ENCODE data around the gene IL20RA. TPM values are rescaled to one million over a fixed set of nuclear protein-coding genes. Genes with fewer than 3 reads are reported as not detected.

Gene IL20RA
- total and polyA plus RNA-seq, 9 donors, result 16.0 to 38.7 (median 23.5) TPM

- H3K4me3 ChIP-seq (ENCODE audit: low read length), result no peak overlapping the region
- H3K27ac ChIP-seq (ENCODE audit: low read length), result no peak overlapping the region
- no peaks in the 10 kb centered on the region for H3K36me3 ChIP-seq (ENCODE audit: control insufficient read depth, insufficient read depth, low read length)
- no CpG with 5 or more reads among the region's 2 CpGs for WGBS (ENCODE audit: insufficient coverage)
- no peak for DNase-seq
- H3K27me3 ChIP-seq (ENCODE audit: control insufficient read depth, insufficient read depth, low read length), result peaks cover 13% of the 10 kb centered on the region
- H3K9me3 ChIP-seq (replicated peaks; ENCODE audit: control insufficient read depth, low read depth, low read length), result no peaks in the 10 kb centered on the region
- H3K4me1 ChIP-seq (ENCODE audit: control insufficient read depth, insufficient read depth, low read length), result peaks cover 8% of the 10 kb centered on the region
These were observed 4.3 kb upstream of the IL20RA start for GRCh38 chr6:137049095-137049494.

- 47% methylated on average over 3 of the region's 5 CpGs for WGBS (ENCODE audit: insufficient coverage)
These were observed 2.2 kb upstream of the IL20RA start for GRCh38 chr6:137046871-137047412.

GRCh38 chr6:137045222-137045789, 541 bp upstream of the IL20RA start:
- Histone ChIP-seq H3K27ac (ENCODE audit: low read length) (no peak overlapping the region), H3K4me3 (ENCODE audit: low read length) (no peak overlapping the region), H3K4me1 (ENCODE audit: control insufficient read depth, insufficient read depth, low read length) (peaks cover 2% of the 10 kb centered on the region), H3K36me3 (ENCODE audit: control insufficient read depth, insufficient read depth, low read length) (no peaks in the 10 kb centered on the region), H3K27me3 (ENCODE audit: control insufficient read depth, insufficient read depth, low read length) (peaks cover 27% of the 10 kb centered on the region), H3K9me3 (replicated peaks; ENCODE audit: control insufficient read depth, low read depth, low read length) (no peaks in the 10 kb centered on the region)
- 92% methylated on average over 2 of the region's 7 CpGs for WGBS (ENCODE audit: insufficient coverage)
- no peak for DNase-seq

More at GRCh38 chr6:137046871-137047412, 2.2 kb upstream of the IL20RA start:
- no peaks in the 10 kb centered on the region for H3K36me3 ChIP-seq (ENCODE audit: control insufficient read depth, insufficient read depth, low read length)
- H3K4me1 ChIP-seq (ENCODE audit: control insufficient read depth, insufficient read depth, low read length), result peaks cover 6% of the 10 kb centered on the region
- H3K9me3 ChIP-seq (replicated peaks; ENCODE audit: control insufficient read depth, low read depth, low read length), result no peaks in the 10 kb centered on the region
- no peak overlapping the region for H3K4me3 ChIP-seq (ENCODE audit: low read length)
- peaks cover 26% of the 10 kb centered on the region for H3K27me3 ChIP-seq (ENCODE audit: control insufficient read depth, insufficient read depth, low read length)
- H3K27ac ChIP-seq (ENCODE audit: low read length), result no peak overlapping the region
- DNase-seq, result no peak

- H3K4me3 ChIP-seq (ENCODE audit: low read length), result peak overlapping the region; percentile 61
- H3K4me1 ChIP-seq (ENCODE audit: control insufficient read depth, insufficient read depth, low read length), result peaks cover 2% of the 10 kb centered on the region
- no peaks in the 10 kb centered on the region for H3K36me3 ChIP-seq (ENCODE audit: control insufficient read depth, insufficient read depth, low read length)
- peaks cover 30% of the 10 kb centered on the region for H3K27me3 ChIP-seq (ENCODE audit: control insufficient read depth, insufficient read depth, low read length)
- DNase-seq, result peak; percentile 77
- no peak overlapping the region for H3K27ac ChIP-seq (ENCODE audit: low read length)
- WGBS (ENCODE audit: insufficient coverage), result 1% methylated on average over 34 of the region's 42 CpGs
- no peaks in the 10 kb centered on the region for H3K9me3 ChIP-seq (replicated peaks; ENCODE audit: control insufficient read depth, low read depth, low read length)
These were observed 927 bp downstream of the IL20RA start for GRCh38 chr6:137043710-137044365.

- Histone ChIP-seq H3K36me3 (ENCODE audit: control insufficient read depth, insufficient read depth, low read length) (no peaks in the 10 kb centered on the region), H3K27ac (ENCODE audit: low read length) (no peak overlapping the region), H3K4me1 (ENCODE audit: control insufficient read depth, insufficient read depth, low read length) (peaks cover 2% of the 10 kb centered on the region), H3K9me3 (replicated peaks; ENCODE audit: control insufficient read depth, low read depth, low read length) (no peaks in the 10 kb centered on the region), H3K27me3 (ENCODE audit: control insufficient read depth, insufficient read depth, low read length) (peaks cover 27% of the 10 kb centered on the region), H3K4me3 (ENCODE audit: low read length) (no peak overlapping the region)
- DNase-seq, result no peak
These were observed 4.4 kb downstream of the IL20RA start for GRCh38 chr6:137040393-137040792.

GRCh38 chr6:137039010-137039409, 5.8 kb downstream of the IL20RA start:
- H3K4me1 ChIP-seq (ENCODE audit: control insufficient read depth, insufficient read depth, low read length), result peaks cover 2% of the 10 kb centered on the region
- H3K27ac ChIP-seq (ENCODE audit: low read length), result no peak overlapping the region
- no peak overlapping the region for H3K4me3 ChIP-seq (ENCODE audit: low read length)
- peaks cover 21% of the 10 kb centered on the region for H3K27me3 ChIP-seq (ENCODE audit: control insufficient read depth, insufficient read depth, low read length)
- no peak for DNase-seq
- WGBS (ENCODE audit: insufficient coverage), result no CpG with 5 or more reads among the region's 4 CpGs
- H3K36me3 ChIP-seq (ENCODE audit: control insufficient read depth, insufficient read depth, low read length), result no peaks in the 10 kb centered on the region
- no peaks in the 10 kb centered on the region for H3K9me3 ChIP-seq (replicated peaks; ENCODE audit: control insufficient read depth, low read depth, low read length)

GRCh38 chr6:137036566-137037300, 8.0 kb downstream of the IL20RA start:
- peaks cover 2% of the 10 kb centered on the region for H3K4me1 ChIP-seq (ENCODE audit: control insufficient read depth, insufficient read depth, low read length)
- peaks cover 12% of the 10 kb centered on the region for H3K27me3 ChIP-seq (ENCODE audit: control insufficient read depth, insufficient read depth, low read length)
- no peak for DNase-seq
- WGBS (ENCODE audit: insufficient coverage), result no CpG with 5 or more reads among the region's 6 CpGs
- H3K36me3 ChIP-seq (ENCODE audit: control insufficient read depth, insufficient read depth, low read length), result no peaks in the 10 kb centered on the region
- H3K4me3 ChIP-seq (ENCODE audit: low read length), result no peak overlapping the region
- no peak overlapping the region for H3K27ac ChIP-seq (ENCODE audit: low read length)
- no peaks in the 10 kb centered on the region for H3K9me3 ChIP-seq (replicated peaks; ENCODE audit: control insufficient read depth, low read depth, low read length)

GRCh38 chr6:137033828-137034227, 10.9 kb downstream of the IL20RA start:
- Histone ChIP-seq H3K27me3 (ENCODE audit: control insufficient read depth, insufficient read depth, low read length) (peaks cover 11% of the 10 kb centered on the region), H3K4me3 (ENCODE audit: low read length) (no peak overlapping the region), H3K27ac (ENCODE audit: low read length) (no peak overlapping the region), H3K4me1 (ENCODE audit: control insufficient read depth, insufficient read depth, low read length) (peaks cover 2% of the 10 kb centered on the region), H3K9me3 (replicated peaks; ENCODE audit: control insufficient read depth, low read depth, low read length) (no peaks in the 10 kb centered on the region), H3K36me3 (ENCODE audit: control insufficient read depth, insufficient read depth, low read length) (no peaks in the 10 kb centered on the region)
- no CpG with 5 or more reads among the region's 2 CpGs for WGBS (ENCODE audit: insufficient coverage)
- no peak for DNase-seq

GRCh38 chr6:137031122-137031521, 13.6 kb downstream of the IL20RA start:
- no peak for DNase-seq
- Histone ChIP-seq H3K9me3 (replicated peaks; ENCODE audit: control insufficient read depth, low read depth, low read length) (no peaks in the 10 kb centered on the region), H3K4me1 (ENCODE audit: control insufficient read depth, insufficient read depth, low read length) (no peaks in the 10 kb centered on the region), H3K27ac (ENCODE audit: low read length) (no peak overlapping the region), H3K4me3 (ENCODE audit: low read length) (no peak overlapping the region), H3K36me3 (ENCODE audit: control insufficient read depth, insufficient read depth, low read length) (no peaks in the 10 kb centered on the region), H3K27me3 (ENCODE audit: control insufficient read depth, insufficient read depth, low read length) (peaks cover 7% of the 10 kb centered on the region)
- WGBS (ENCODE audit: insufficient coverage), result no CpG with 5 or more reads among the region's 3 CpGs

GRCh38 chr6:137028912-137029311, 15.9 kb downstream of the IL20RA start:
- no peak for DNase-seq
- WGBS (ENCODE audit: insufficient coverage), result no CpG with 5 or more reads among the region's 2 CpGs
- Histone ChIP-seq H3K4me3 (ENCODE audit: low read length) (no peak overlapping the region), H3K27ac (ENCODE audit: low read length) (no peak overlapping the region), H3K36me3 (ENCODE audit: control insufficient read depth, insufficient read depth, low read length) (no peaks in the 10 kb centered on the region), H3K4me1 (ENCODE audit: control insufficient read depth, insufficient read depth, low read length) (peaks cover 4% of the 10 kb centered on the region), H3K9me3 (replicated peaks; ENCODE audit: control insufficient read depth, low read depth, low read length) (no peaks in the 10 kb centered on the region), H3K27me3 (ENCODE audit: control insufficient read depth, insufficient read depth, low read length) (peaks cover 7% of the 10 kb centered on the region)
